Activated naive CD8-positive, alpha-beta T cell treated with anti-CD3 and anti-CD28 coated beads, Interleukin-2, amount 50 U/mL, for 24 hours (primary cell): ENCODE measurements around the gene ZCCHC14.
"Not testable (repeated sequence)": the region's sequence is repeated elsewhere in the genome, so short reads cannot be mapped to it uniquely, and the experiment has no call there.

Source experiments
- ATAC-seq: fragments of 150-1000 bp; cut with Tn5 transposase; one replicate; pipeline ENCODE4 v1.10.0; 2021
- DNase-seq: peaks from one replicate; pipeline ENCODE4 v3.0.0; 2021
- H3K27ac Mint-ChIP-seq: one replicate; pipeline ENCODE4 v1.8.0; 2021; ENCODE audit warnings: mild to moderate bottlenecking, mixed read lengths
- H3K27me3 Mint-ChIP-seq: one replicate; pipeline ENCODE4 v1.8.0; 2021; ENCODE audit warnings: mixed read lengths
- H3K36me3 Mint-ChIP-seq: one replicate; pipeline ENCODE4 v1.8.0; 2021; ENCODE audit warnings: low read depth, mixed read lengths
- H3K4me1 Mint-ChIP-seq: one replicate; pipeline ENCODE4 v1.8.0; 2021; ENCODE audit warnings: mixed read lengths
- H3K4me3 Mint-ChIP-seq: one replicate; pipeline ENCODE4 v1.8.0; 2021; ENCODE audit warnings: mild to moderate bottlenecking, moderate library complexity, mixed read lengths
- H3K9me3 Mint-ChIP-seq: one replicate; pipeline ENCODE4 v1.8.0; 2021; ENCODE audit warnings: mixed read lengths

Gene ZCCHC14

GRCh38 chr16:87369117-87369765, 123.6 kb downstream of the ZCCHC14 start:
- DNase-seq = no peak
- ATAC-seq = no peak
- peak overlapping the region; percentile 53 for H3K4me3 Mint-ChIP-seq
- peaks cover 23% of the 10 kb centered on the region for H3K36me3 Mint-ChIP-seq
- peaks cover 71% of the 10 kb centered on the region for H3K4me1 Mint-ChIP-seq
- no peaks in the 10 kb centered on the region for H3K27me3 Mint-ChIP-seq
- no peaks in the 10 kb centered on the region for H3K9me3 Mint-ChIP-seq
- peak overlapping the region; percentile 94 for H3K27ac Mint-ChIP-seq

GRCh38 chr16:87368029-87368770, 124.6 kb downstream of the ZCCHC14 start:
- H3K36me3 Mint-ChIP-seq = peaks cover 24% of the 10 kb centered on the region
- no peaks in the 10 kb centered on the region for H3K27me3 Mint-ChIP-seq
- H3K9me3 Mint-ChIP-seq = no peaks in the 10 kb centered on the region
- peaks cover 66% of the 10 kb centered on the region for H3K4me1 Mint-ChIP-seq
- peak overlapping the region; percentile 53 for H3K4me3 Mint-ChIP-seq
- peak; percentile 78 for ATAC-seq
- DNase-seq = no peak
- H3K27ac Mint-ChIP-seq = peak overlapping the region; percentile 94

GRCh38 chr16:87367529-87367928, 125.3 kb downstream of the ZCCHC14 start:
- peak overlapping the region; percentile 94 for H3K27ac Mint-ChIP-seq
- peak overlapping the region; percentile 53 for H3K4me3 Mint-ChIP-seq
- peaks cover 66% of the 10 kb centered on the region for H3K4me1 Mint-ChIP-seq
- ATAC-seq (no peak), DNase-seq (no peak)
- H3K27me3 Mint-ChIP-seq = no peaks in the 10 kb centered on the region
- no peaks in the 10 kb centered on the region for H3K9me3 Mint-ChIP-seq
- H3K36me3 Mint-ChIP-seq = peaks cover 24% of the 10 kb centered on the region

- no peak for ATAC-seq
Observed at GRCh38 chr16:87366930-87367329, 125.9 kb downstream of the ZCCHC14 start.

GRCh38 chr16:87366288-87366687, 126.5 kb downstream of the ZCCHC14 start:
- ATAC-seq = no peak
- Mint-ChIP-seq H3K4me1 (peaks cover 55% of the 10 kb centered on the region), H3K36me3 (peaks cover 24% of the 10 kb centered on the region), H3K27me3 (no peaks in the 10 kb centered on the region), H3K4me3 (no peak overlapping the region), H3K9me3 (no peaks in the 10 kb centered on the region), H3K27ac (peak overlapping the region; percentile 56)
- DNase-seq = no peak

More at GRCh38 chr16:87366930-87367329, 125.9 kb downstream of the ZCCHC14 start:
- Mint-ChIP-seq H3K9me3 (no peaks in the 10 kb centered on the region), H3K27ac (peak overlapping the region; percentile 49), H3K4me1 (peaks cover 61% of the 10 kb centered on the region), H3K27me3 (no peaks in the 10 kb centered on the region), H3K36me3 (peaks cover 24% of the 10 kb centered on the region), H3K4me3 (no peak overlapping the region)
- DNase-seq = no peak

- Mint-ChIP-seq H3K27ac (peak overlapping the region; percentile 27), H3K9me3 (no peaks in the 10 kb centered on the region), H3K4me1 (peaks cover 49% of the 10 kb centered on the region), H3K36me3 (peaks cover 27% of the 10 kb centered on the region), H3K4me3 (no peak overlapping the region), H3K27me3 (no peaks in the 10 kb centered on the region)
- ATAC-seq = no peak
- DNase-seq = no peak
Observed at GRCh38 chr16:87365021-87365713, 127.7 kb downstream of the ZCCHC14 start.

- DNase-seq (no peak), ATAC-seq (no peak)
- Mint-ChIP-seq H3K27ac (no peak overlapping the region), H3K36me3 (peaks cover 33% of the 10 kb centered on the region), H3K9me3 (no peaks in the 10 kb centered on the region), H3K4me1 (peaks cover 38% of the 10 kb centered on the region), H3K4me3 (no peak overlapping the region), H3K27me3 (no peaks in the 10 kb centered on the region)
Observed at GRCh38 chr16:87363771-87364455, 128.9 kb downstream of the ZCCHC14 start.

GRCh38 chr16:87362828-87363559, 129.8 kb downstream of the ZCCHC14 start:
- not testable (repeated sequence) for ATAC-seq, H3K27ac Mint-ChIP-seq, H3K9me3 Mint-ChIP-seq

GRCh38 chr16:87361916-87362619, 130.8 kb downstream of the ZCCHC14 start:
- Mint-ChIP-seq H3K9me3 (no peaks in the 10 kb centered on the region), H3K4me3 (no peak overlapping the region), H3K27ac (no peak overlapping the region), H3K27me3 (no peaks in the 10 kb centered on the region), H3K36me3 (peaks cover 27% of the 10 kb centered on the region), H3K4me1 (peaks cover 19% of the 10 kb centered on the region)
- ATAC-seq (no peak), DNase-seq (no peak)

More at GRCh38 chr16:87362828-87363559, 129.8 kb downstream of the ZCCHC14 start:
- not testable (repeated sequence) for DNase-seq, H3K27me3 Mint-ChIP-seq, H3K4me3 Mint-ChIP-seq
- Mint-ChIP-seq H3K4me1 (peaks cover 29% of the 10 kb centered on the region), H3K36me3 (peaks cover 33% of the 10 kb centered on the region)

- Mint-ChIP-seq H3K4me3 (no peak overlapping the region), H3K27ac (no peak overlapping the region), H3K4me1 (peaks cover 15% of the 10 kb centered on the region), H3K27me3 (no peaks in the 10 kb centered on the region), H3K9me3 (no peaks in the 10 kb centered on the region), H3K36me3 (peaks cover 22% of the 10 kb centered on the region)
- ATAC-seq (no peak), DNase-seq (no peak)
Observed at GRCh38 chr16:87360862-87361610, 131.8 kb downstream of the ZCCHC14 start.

GRCh38 chr16:87359121-87359520, 133.7 kb downstream of the ZCCHC14 start:
- peaks cover under 1% of the 10 kb centered on the region for H3K4me1 Mint-ChIP-seq
- ATAC-seq (no peak), DNase-seq (no peak)
- H3K27me3 Mint-ChIP-seq = no peaks in the 10 kb centered on the region
- no peak overlapping the region for H3K27ac Mint-ChIP-seq
- H3K9me3 Mint-ChIP-seq = no peaks in the 10 kb centered on the region
- H3K4me3 Mint-ChIP-seq = no peak overlapping the region
- H3K36me3 Mint-ChIP-seq = peaks cover 22% of the 10 kb centered on the region

- Mint-ChIP-seq H3K9me3 (no peaks in the 10 kb centered on the region), H3K36me3 (peaks cover 22% of the 10 kb centered on the region), H3K4me1 (no peaks in the 10 kb centered on the region), H3K27me3 (no peaks in the 10 kb centered on the region), H3K27ac (no peak overlapping the region), H3K4me3 (no peak overlapping the region)
- DNase-seq = no peak
- ATAC-seq = no peak
Observed at GRCh38 chr16:87358696-87359095, 134.1 kb downstream of the ZCCHC14 start.

GRCh38 chr16:87358250-87358649, 134.6 kb downstream of the ZCCHC14 start:
- DNase-seq (no peak), ATAC-seq (no peak)
- peaks cover 19% of the 10 kb centered on the region for H3K36me3 Mint-ChIP-seq
- H3K27ac Mint-ChIP-seq = no peak overlapping the region
- H3K4me3 Mint-ChIP-seq = no peak overlapping the region
- no peaks in the 10 kb centered on the region for H3K4me1 Mint-ChIP-seq
- no peaks in the 10 kb centered on the region for H3K9me3 Mint-ChIP-seq
- H3K27me3 Mint-ChIP-seq = no peaks in the 10 kb centered on the region
